ENCODE results near the gene FGF1.

DNA sequence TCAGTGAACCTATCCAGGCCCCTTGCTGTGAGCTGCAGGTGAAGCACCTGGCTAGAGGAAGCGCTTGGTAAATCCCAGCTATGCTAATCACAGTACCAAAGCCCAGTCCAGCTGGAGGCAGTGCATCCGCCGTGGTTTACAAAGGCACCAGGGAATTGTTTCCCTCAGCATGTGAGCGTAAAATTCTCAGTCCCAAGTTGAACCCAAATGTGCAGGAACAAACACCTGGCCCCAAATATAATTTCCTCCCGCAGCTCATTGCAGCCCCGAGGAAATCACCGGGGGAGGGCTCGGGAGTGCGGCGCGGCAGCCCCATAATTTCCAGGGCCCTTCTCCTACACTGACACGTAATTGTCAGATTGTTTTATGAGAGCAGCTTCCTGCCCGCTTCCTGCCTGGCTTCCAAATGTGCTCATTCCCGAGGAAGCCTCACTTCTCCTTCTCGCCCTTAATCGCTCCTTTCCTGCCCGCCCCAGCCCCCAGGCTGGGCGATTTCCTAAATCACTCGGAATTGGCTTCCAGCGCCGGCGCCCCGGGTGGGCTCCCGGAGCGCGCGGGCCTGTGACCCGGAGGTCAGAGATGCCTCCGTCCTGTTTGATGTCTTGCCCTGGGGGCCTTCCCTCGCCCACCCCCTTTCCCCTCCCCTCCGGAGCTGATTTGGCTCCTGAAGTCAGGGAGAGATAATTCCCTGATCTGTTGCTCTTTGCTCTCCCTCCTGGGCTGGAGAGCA is 134.4 kb downstream of the FGF1 start:
- TF ChIP-seq, protein P1, sequence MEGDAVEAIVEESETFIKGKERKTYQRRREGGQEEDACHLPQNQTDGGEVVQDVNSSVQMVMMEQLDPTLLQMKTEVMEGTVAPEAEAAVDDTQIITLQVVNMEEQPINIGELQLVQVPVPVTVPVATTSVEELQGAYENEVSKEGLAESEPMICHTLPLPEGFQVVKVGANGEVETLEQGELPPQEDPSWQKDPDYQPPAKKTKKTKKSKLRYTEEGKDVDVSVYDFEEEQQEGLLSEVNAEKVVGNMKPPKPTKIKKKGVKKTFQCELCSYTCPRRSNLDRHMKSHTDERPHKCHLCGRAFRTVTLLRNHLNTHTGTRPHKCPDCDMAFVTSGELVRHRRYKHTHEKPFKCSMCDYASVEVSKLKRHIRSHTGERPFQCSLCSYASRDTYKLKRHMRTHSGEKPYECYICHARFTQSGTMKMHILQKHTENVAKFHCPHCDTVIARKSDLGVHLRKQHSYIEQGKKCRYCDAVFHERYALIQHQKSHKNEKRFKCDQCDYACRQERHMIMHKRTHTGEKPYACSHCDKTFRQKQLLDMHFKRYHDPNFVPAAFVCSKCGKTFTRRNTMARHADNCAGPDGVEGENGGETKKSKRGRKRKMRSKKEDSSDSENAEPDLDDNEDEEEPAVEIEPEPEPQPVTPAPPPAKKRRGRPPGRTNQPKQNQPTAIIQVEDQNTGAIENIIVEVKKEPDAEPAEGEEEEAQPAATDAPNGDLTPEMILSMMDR (IDR thresholded peaks at IDR 0.05), result no peak
- no peak for TF ChIP-seq POLR2A (IDR thresholded peaks at IDR 0.05)
